T-helper 9 cell (primary cell): ENCODE measurements around the gene CLNK.

ENCODE experiments used
- DNase-seq: peaks from one replicate; pipeline ENCODE4 v3.0.0-alpha.2; 2020

Gene CLNK

DNA sequence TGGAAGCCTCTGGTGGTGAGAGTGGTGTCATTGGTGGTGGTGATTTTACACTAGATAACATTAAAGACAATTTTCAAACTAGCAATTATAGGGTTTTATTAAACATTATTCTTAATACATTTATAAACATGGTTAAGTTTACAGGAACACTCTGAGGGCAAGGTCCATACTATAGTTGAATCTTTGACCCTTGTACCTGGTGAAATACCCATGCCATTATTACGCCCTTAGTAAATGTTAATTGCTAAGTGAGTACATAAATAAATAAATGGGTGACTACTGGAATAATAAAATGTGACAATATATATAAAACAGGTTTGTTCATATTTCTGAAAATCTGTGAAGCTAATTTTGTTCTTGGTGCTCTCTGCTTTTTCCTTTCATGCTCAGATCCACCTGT, 13.6 kb upstream of the CLNK start:
- no peak for DNase-seq

GRCh38 chr4:10697086-10697485, 12.5 kb upstream of the CLNK start:
- no peak for DNase-seq

- no peak for DNase-seq
Observed at GRCh38 chr4:10696253-10696652, 11.7 kb upstream of the CLNK start.

- DNase-seq: no peak
Observed at GRCh38 chr4:10694828-10695209, 10.3 kb upstream of the CLNK start.

DNA sequence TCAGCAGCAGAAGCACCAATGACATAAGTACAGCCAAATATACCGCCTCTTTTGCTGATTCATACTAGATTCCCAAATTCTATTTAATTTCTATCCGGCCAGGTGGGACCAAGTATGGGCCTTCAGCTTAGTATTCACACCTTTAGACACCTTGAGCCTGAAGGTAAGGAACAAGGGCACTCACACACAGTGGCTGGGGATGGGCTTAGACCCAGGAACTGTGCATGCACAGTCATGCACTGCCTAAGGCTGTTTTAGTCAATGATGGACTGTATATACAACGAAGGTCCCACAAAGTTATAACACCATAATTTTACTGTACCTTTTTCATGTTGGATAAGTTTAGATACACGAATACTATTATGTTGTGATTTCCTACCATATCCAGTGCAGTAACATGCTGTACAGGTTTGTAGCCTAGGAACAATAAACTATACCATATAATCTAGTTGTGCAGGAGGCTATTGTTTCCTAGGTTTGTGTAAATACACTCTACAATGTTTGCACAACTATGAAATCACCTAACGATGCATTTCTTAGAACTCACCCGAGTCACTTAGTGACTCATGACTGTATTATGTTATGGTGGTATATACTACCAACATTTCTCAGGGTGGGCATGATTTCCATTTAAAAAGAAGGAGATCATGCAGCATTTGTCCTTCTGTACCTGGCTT, 9.7 kb upstream of the CLNK start:
- DNase-seq: no peak

DNA sequence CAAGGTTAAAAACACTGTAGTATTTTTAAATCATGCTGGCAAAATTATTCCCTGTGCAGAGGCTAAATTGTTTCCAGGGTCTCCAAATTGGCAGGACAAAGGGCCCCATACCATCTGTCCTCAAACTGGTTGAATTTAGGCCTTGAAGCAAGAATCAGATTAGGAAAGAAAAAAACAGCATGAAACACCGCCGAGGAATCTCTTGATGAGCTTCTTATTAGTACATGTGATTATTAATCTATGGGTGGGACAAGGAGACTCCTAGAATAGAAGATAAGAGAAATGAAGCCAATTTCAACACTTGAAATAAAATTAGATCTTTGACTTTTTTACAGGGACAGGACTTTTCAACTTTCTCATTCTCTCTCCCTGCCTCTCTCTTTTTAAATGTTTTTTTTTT, 7.1 kb upstream of the CLNK start:
- DNase-seq: no peak

DNA sequence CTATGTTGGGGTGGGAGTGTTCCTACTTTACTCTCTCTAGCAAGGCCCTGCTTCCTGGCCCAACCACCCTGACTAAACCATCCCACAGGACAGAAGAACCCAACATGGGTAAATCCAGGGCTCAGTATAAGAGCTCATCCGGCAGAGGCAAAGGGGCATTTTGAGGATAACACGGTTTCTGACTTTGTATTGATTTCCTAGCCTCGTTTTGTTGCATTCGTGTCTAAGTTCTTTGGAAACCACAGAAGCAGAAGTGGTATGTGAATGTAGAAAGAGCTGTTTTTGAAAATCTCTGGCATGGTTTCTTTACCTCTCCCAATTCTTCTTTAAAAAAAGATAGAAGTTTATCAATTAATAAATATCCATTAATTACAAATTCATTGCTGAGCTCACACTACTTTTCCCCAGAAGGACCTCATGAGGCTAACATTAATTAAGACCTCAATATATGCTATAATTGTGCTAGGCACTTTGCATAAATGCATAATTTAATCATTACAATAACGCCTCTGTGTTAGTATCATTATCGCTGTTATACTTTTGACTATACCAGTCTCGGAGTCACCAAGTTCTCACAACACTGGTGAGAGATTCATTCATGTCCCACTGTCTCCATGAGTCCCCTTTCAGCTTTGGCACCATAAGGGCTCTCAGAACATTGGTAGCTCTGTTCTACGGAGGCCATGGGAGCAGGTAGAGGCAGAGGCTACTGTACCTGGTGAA, 5.8 kb upstream of the CLNK start:
- no peak for DNase-seq

DNA sequence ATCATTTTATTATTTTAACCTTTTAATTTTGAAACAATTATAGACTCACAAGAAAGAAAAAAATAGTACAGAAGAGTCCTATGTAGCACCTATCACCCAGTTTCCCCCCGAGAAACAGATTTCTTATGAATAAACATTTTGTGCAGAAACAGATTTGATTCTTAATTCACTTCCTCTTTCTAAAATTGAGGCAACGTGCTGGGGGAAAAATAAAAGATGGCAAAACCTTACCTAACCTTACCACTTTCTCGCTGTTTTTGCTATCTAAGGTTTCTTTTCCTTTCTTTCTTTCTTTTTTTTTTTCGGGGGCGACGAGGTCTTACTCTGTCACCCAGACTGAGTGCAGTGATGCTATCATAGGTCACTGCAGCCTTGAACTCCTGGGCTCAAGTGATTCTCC, 4.3 kb upstream of the CLNK start:
- DNase-seq: no peak

GRCh38 chr4:10688022-10688421, 3.5 kb upstream of the CLNK start:
- DNase-seq: no peak

GRCh38 chr4:10687526-10687925, 3.0 kb upstream of the CLNK start:
- no peak for DNase-seq

DNA sequence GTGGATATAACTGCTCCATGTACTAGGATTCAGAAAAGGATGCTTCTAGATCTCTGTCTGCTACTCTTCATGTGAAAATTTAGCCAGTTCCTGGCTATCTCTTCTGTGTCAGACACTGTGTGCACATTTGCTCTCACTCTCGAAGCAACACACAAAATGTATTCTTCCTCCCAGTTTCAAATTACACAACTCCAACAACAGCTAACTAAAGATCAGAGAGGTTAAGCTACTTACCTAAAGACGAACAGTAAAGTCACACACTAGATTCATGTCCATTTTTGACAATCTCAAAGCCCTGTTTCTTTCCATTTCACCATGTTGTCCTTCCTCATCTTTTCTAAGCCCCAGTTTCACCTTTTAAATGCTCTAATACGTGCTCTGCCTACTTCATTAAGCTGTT, 2.2 kb downstream of the CLNK start:
- DNase-seq: no peak

DNA sequence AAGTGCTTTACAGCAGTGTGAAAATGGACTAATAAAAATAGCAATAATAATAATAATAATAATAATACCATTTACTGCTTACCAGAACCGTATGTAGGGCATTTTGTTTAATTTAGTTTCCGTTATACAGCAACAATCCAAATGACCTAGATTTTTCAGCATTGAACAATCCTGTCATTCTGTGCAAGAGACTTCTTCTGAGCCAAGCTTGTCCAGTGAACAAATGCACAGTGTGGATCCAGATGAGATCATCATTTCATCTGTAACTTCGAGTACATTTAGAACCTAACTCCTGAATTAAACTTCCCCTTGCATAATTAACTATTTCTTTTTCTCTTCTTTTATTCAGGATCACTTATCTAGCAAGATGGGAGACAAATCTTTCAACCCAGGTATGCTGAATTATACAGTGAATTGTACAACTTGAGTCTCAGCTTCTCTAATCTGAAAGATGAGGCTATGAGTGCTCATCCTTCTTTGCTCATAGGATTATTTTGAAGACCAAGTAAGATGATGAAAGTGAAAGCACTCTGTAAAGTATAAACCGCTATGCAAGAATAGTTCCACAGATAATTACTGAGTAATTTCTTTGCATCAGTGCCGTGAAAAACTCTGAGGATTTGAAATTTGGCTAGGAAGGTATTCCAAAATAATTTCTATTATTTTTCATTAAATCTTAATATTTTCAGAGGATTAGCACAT, 6.6 kb downstream of the CLNK start:
- DNase-seq: no peak

- DNase-seq: no peak
Observed at GRCh38 chr4:10673817-10674369, 10.7 kb downstream of the CLNK start.

- DNase-seq: no peak
Observed at GRCh38 chr4:10672379-10672778, 12.2 kb downstream of the CLNK start.

GRCh38 chr4:10671799-10672198, 12.8 kb downstream of the CLNK start:
- no peak for DNase-seq

DNA sequence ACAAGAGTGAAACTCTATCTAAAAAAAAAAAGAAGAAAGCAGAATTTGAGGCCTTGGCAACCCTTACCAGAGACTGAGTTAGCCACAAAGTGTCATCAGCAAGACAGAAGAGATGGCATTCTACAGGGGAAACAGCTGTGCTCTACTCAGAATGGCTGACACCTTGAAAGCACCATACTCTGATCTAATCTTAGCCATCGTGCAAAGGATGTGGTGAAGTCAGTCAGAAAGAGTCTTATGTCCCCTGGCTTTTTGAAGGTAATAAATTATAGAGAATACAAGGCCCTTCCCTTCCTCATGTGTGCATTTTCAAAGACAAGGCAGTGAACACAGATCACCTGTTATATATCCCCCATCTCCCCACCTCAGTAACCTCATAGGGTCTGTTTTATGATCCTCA, 13.2 kb downstream of the CLNK start:
- DNase-seq: no peak

- no peak for DNase-seq
Observed at GRCh38 chr4:10670321-10670720, 14.2 kb downstream of the CLNK start.

GRCh38 chr4:10667701-10668326, 16.8 kb downstream of the CLNK start:
- no peak for DNase-seq

- no peak for DNase-seq
Observed at GRCh38 chr4:10666616-10667015, 18.0 kb downstream of the CLNK start.

DNA sequence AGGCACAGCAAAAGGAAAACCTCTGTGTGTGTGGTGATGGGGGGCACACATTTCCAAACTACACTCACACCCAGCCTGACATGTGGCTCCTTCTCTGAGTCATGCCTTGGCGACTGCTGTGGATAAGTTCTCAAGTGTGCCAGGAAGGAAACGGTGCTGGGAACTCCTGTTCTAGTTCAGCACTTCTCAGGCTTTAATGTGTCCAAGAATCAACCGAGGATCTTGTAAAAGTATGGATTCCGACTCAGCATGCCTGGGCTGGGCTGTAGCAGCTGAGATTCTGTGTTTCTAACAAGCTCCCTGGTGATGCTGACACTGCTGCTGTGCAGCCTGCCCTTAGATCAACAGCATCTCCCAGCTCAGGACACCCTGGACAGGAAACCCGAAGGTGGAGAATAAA, 20.2 kb downstream of the CLNK start:
- DNase-seq: no peak

DNA sequence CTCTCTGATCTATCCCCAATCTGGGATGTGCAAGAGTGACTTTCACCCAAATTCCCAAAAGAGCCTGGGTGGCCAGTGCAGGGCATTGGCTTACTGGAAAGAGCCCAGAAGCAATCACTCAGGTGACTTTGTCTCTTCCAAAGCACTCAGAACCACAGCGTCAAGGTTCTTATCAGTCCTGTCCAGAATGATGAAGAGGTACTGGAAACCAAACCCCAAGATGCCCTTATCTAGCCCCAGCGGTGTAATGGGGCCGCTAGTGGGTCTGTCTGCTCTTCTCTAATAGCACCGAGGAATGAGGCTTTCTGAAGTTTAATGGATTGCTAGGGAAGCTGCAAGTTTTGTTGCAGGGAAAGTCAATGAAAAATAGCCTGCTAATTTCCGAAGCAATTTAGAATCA, 21.6 kb downstream of the CLNK start:
- no peak for DNase-seq

DNA sequence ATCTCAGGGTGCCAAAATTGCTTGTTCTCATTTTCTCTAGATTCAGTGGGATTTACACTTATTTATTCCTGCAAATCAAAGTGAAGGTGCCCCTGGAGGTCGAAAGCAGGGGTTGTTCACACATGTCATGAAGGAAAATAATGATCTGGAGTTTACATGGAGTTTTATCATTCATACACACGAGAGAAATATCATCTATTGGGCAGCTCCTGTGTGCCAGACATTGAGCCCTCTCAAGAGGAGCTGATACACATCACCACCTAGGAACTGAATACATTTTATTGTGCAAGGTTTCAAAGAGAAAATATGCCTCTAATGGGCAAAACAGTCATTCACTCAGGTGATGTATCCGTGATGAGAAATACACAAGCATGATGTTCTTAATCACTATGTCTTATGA, 23.5 kb downstream of the CLNK start:
- DNase-seq: no peak

DNA sequence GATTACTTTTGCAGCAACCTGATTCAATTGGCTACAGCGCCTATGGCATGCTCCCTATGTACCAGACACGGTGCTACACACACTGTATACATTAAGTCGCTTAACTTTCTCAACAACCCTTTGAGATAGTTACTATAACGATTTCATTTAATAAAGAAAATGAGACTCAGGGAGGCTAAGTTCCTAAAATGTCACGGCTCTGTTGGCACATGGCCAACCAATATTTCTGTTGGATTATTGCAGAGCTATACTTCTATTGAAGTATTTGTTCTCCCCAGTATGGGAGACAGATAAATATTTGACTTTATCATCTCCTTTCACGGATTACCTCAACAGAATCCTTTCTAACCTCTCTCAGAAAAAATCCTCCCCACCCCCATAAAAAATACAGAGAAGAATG, 25.3 kb downstream of the CLNK start:
- no peak for DNase-seq
